ENCODE data around the gene CRYBG1.

The CRYBG1 gene, protein sequence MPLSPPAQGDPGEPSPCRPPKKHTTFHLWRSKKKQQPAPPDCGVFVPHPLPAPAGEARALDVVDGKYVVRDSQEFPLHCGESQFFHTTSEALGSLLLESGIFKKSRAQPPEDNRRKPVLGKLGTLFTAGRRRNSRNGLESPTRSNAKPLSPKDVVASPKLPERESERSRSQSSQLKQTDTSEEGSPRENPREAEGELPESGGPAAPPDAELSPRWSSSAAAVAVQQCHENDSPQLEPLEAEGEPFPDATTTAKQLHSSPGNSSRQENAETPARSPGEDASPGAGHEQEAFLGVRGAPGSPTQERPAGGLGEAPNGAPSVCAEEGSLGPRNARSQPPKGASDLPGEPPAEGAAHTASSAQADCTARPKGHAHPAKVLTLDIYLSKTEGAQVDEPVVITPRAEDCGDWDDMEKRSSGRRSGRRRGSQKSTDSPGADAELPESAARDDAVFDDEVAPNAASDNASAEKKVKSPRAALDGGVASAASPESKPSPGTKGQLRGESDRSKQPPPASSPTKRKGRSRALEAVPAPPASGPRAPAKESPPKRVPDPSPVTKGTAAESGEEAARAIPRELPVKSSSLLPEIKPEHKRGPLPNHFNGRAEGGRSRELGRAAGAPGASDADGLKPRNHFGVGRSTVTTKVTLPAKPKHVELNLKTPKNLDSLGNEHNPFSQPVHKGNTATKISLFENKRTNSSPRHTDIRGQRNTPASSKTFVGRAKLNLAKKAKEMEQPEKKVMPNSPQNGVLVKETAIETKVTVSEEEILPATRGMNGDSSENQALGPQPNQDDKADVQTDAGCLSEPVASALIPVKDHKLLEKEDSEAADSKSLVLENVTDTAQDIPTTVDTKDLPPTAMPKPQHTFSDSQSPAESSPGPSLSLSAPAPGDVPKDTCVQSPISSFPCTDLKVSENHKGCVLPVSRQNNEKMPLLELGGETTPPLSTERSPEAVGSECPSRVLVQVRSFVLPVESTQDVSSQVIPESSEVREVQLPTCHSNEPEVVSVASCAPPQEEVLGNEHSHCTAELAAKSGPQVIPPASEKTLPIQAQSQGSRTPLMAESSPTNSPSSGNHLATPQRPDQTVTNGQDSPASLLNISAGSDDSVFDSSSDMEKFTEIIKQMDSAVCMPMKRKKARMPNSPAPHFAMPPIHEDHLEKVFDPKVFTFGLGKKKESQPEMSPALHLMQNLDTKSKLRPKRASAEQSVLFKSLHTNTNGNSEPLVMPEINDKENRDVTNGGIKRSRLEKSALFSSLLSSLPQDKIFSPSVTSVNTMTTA (N-terminal part only)

DNA sequence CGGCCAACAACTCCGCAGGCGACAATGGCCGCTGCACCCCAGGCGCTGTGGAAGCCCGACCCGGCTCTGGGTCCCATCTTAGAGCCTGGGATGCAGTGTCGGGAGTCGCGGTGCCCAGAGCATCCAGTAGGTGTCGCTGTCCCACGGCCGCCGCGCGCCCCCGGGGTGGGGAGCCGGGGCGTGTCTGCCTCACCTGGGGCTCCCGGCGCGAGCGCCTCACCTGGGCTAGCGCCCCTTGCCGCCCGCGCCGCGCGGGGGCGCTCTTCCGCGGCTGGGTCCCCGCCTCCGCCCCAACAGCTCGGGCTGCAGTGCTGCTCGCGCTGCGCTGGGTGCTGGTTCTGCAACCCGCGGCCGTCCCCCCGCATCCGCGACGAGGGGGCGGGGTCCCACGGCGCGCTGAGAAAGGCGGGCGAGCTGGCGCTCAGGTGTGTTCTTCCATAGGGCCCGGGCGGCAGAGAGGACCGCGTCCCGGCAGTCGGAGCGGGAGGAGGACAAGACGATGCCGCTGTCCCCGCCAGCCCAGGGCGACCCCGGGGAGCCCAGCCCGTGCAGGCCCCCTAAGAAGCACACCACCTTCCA is at the start of gene CRYBG1:
Gene CRYBG1, plus strand, starts transcription at position 308 of the 579 bp plus-strand sequence. Its CDS starts 192 bp downstream, at position 500.
- Mint-ChIP-seq H3K27ac (no peak within 1 kb of the TSS), H3K9me3 (no peaks in the 10 kb centered on the region), H3K36me3 (ENCODE audit: low read depth) (no peaks in the 10 kb centered on the region), H3K4me1 (ENCODE audit: low read depth) (peaks cover 3% of the 10 kb centered on the region), H3K27me3 (ENCODE audit: low read depth) (peaks cover 52% of the 10 kb centered on the region), H3K4me3 (peak within 1 kb of the TSS; percentile 73)
- peak; percentile 57 for DNase-seq (ENCODE audit: low spot score)

DNA sequence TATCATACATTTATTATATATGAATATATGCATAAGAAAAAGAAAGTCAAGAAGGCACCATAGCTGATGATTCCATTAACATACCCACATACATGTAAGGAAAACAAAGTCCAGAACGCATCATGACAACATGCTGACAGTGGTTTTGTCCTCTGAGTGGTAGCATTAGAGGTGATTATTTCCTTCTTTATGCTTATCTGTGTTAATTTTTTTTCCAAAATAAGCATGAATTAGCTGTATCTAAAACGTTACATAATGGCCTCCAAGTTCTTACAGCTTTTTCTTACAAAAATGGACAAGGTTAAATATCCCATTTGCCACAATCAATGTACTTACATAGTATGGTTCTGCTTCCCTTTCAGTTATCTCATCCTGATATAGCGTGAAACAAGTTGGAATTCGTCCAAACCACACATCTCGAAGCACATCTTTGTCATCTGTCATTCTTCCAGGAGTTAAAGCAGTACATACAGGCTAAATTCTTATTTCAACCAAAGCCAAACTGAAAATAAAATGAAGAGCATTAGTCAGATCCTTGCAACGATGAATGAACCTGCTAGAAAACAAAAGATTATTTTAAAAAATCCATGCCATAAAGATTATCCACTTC is 44.6 kb upstream of the CRYBG1 start:
- DNase-seq (ENCODE audit: low spot score) = no peak
- H3K36me3 Mint-ChIP-seq (ENCODE audit: low read depth) = peaks cover 34% of the 10 kb centered on the region
- H3K27me3 Mint-ChIP-seq (ENCODE audit: low read depth) = no peaks in the 10 kb centered on the region
- H3K4me3 Mint-ChIP-seq = peak overlapping the region; percentile 59
- no peaks in the 10 kb centered on the region for H3K9me3 Mint-ChIP-seq
- peaks cover 54% of the 10 kb centered on the region for H3K4me1 Mint-ChIP-seq (ENCODE audit: low read depth)
- peak overlapping the region; percentile 62 for H3K27ac Mint-ChIP-seq

DNA sequence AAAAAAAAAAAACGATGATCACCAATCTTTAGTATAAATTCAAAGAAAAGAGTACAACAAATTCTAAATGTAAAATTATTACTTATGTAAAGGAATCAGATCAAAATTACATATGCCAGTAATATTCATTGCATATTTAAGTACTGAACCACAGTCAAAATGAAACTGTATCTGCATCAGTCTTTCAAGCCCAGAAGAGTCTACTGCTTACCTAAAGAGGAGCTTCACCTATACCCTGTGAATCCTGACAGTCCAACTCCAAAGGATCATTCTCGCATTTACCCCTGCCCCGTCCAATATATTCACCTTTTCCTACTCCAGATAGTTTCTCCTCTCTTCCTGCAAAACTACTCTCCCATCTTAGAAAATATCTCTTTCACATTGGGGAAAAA is 44.1 kb upstream of the CRYBG1 start:
- peaks cover 49% of the 10 kb centered on the region for H3K4me1 Mint-ChIP-seq (ENCODE audit: low read depth)
- H3K4me3 Mint-ChIP-seq = peak overlapping the region; percentile 59
- H3K36me3 Mint-ChIP-seq (ENCODE audit: low read depth) = peaks cover 30% of the 10 kb centered on the region

GRCh38 chr6:106318061-106318460 is 42.5 kb upstream of the CRYBG1 start:
- no peak overlapping the region for H3K4me3 Mint-ChIP-seq
- peaks cover 24% of the 10 kb centered on the region for H3K36me3 Mint-ChIP-seq (ENCODE audit: low read depth)
- no peak overlapping the region for H3K27ac Mint-ChIP-seq
- H3K4me1 Mint-ChIP-seq (ENCODE audit: low read depth) = peaks cover 45% of the 10 kb centered on the region
- no peaks in the 10 kb centered on the region for H3K9me3 Mint-ChIP-seq
- no peak for DNase-seq (ENCODE audit: low spot score)
- H3K27me3 Mint-ChIP-seq (ENCODE audit: low read depth) = no peaks in the 10 kb centered on the region

More for the DNA sequence above, 44.1 kb upstream of the CRYBG1 start:
- no peak for DNase-seq (ENCODE audit: low spot score)
- Mint-ChIP-seq H3K27ac (peak overlapping the region; percentile 73), H3K27me3 (ENCODE audit: low read depth) (no peaks in the 10 kb centered on the region), H3K9me3 (no peaks in the 10 kb centered on the region)

DNA sequence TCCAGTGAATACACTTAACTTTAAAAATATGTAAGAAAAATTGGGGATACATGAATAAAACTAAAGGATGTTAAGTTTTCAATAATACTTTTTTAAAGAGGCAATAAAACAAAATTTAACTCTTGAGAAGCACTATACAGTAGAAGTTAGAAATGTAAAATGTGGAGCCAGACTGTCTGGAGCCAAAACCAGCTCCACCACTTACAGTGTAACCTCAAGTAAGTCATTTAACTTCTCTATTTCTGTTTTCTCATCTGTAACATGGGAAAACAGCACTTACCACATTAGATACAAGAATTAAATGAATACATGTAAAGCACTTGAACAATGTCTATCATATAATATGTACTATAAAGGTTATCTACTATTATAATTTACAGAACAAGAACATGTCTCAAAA is 41.7 kb upstream of the CRYBG1 start:
- no peak for DNase-seq (ENCODE audit: low spot score)
- Mint-ChIP-seq H3K9me3 (no peaks in the 10 kb centered on the region), H3K36me3 (ENCODE audit: low read depth) (peaks cover 25% of the 10 kb centered on the region), H3K27me3 (ENCODE audit: low read depth) (no peaks in the 10 kb centered on the region), H3K27ac (no peak overlapping the region), H3K4me3 (no peak overlapping the region), H3K4me1 (ENCODE audit: low read depth) (peaks cover 46% of the 10 kb centered on the region)

DNA sequence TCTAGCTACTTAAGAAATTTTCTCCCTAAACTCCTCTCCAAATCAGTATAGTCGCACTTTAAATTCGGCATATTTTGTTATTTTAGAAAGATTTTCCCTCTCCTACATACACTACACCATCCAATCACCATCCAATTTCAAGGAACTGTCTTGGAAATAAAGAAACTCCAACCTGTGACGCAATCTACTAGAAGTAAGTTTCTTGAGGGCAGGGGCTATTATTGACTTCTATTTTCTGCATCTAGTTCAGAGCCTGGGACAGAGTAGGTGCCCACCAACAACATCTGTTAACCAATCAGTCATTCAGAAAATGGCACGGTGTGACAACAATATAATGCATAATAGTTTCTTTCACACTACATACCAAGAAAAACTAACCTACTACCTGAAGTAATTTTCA is 38.6 kb upstream of the CRYBG1 start:
- Mint-ChIP-seq H3K27ac (no peak overlapping the region), H3K4me3 (no peak overlapping the region), H3K4me1 (ENCODE audit: low read depth) (peaks cover 45% of the 10 kb centered on the region), H3K9me3 (no peaks in the 10 kb centered on the region), H3K36me3 (ENCODE audit: low read depth) (peaks cover 14% of the 10 kb centered on the region), H3K27me3 (ENCODE audit: low read depth) (peaks cover 2% of the 10 kb centered on the region)
- DNase-seq (ENCODE audit: low spot score) = no peak

DNA sequence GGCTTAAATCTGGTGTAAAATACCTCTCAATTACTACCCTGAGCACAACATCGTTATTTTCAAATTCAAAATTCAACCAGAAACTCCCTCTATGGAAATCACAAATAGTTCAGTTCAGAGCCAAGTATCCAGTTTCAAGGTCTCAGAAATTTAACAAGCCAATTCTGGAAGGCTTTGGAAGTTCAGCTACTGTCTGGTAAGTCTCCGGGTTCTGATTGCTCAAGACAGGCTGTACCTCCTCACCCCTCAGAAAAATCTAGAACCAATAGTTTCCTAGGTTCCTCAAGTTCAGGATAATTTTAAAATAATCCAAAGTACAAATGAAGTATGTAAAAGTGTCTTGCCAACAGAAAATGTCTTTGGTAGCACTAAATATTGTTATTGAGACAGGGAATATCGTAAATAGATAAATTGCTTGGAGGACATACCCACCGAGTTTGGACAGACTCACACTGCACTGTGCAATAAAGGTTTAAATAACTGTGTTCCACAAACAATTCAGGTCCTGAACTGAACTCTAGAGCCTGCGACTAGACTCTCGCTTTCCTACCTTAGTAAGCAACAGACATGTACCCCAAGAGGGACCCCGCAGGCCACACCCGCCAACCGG is 35.7 kb upstream of the CRYBG1 start:
- Mint-ChIP-seq H3K27ac (peak overlapping the region; percentile 99), H3K27me3 (ENCODE audit: low read depth) (peaks cover 20% of the 10 kb centered on the region), H3K9me3 (no peaks in the 10 kb centered on the region), H3K4me3 (peak overlapping the region; percentile 100), H3K4me1 (ENCODE audit: low read depth) (peaks cover 37% of the 10 kb centered on the region), H3K36me3 (ENCODE audit: low read depth) (peaks cover 14% of the 10 kb centered on the region)
- DNase-seq (ENCODE audit: low spot score) = no peak

DNA sequence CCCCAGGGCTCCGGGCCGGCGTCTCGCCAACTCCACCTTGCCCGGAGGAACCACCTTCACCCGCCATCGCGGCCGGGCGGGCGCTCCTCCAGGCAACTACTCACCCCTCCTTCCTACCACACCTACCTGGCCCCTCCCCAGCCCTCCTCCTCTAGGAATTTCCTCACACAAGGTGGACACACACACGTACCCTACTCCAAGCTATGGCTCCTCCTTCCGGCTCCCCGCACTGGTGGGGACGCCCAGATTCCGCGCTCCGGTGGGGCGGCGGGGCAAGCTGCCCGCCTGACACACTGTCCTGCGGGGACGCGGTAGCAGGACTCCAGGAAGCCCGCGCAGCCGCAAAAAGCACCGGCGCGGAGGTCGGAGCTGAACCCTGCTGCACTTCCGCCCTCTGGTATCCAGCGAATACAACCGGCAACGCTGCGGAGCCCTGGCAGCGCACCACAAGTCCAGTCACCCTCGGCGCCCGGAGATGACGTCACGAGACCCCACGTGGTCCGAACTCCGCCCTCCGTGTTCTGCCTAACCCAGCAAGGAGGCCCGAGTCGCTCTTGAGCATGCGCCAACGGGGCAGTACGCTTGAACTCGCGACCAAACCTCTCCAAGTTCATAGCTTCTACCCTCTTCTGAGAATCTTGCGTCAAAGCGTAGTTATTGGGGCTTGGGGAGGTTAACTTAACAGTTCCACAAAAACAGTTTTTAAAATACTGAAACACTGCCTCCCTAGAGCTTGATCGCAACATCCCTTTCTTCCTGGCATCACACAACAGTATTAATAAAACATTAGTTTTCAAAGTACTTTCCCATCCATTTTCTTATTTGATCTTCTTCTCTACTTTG is 35.0 kb upstream of the CRYBG1 start, which contains the start of gene ATG5:
Gene ATG5, minus strand, starts transcription at position 425 of the 843 bp plus-strand sequence. CDS start 9,552 bp downstream, outside the sequence.
- Mint-ChIP-seq H3K4me3 (peak within 1 kb of the TSS; percentile 100), H3K27me3 (ENCODE audit: low read depth) (peaks cover 25% of the 10 kb centered on the region), H3K9me3 (no peaks in the 10 kb centered on the region), H3K36me3 (ENCODE audit: low read depth) (peaks cover 14% of the 10 kb centered on the region), H3K27ac (peak within 1 kb of the TSS; percentile 99), H3K4me1 (ENCODE audit: low read depth) (peaks cover 34% of the 10 kb centered on the region)
- DNase-seq (ENCODE audit: low spot score) = peak; percentile 100

DNA sequence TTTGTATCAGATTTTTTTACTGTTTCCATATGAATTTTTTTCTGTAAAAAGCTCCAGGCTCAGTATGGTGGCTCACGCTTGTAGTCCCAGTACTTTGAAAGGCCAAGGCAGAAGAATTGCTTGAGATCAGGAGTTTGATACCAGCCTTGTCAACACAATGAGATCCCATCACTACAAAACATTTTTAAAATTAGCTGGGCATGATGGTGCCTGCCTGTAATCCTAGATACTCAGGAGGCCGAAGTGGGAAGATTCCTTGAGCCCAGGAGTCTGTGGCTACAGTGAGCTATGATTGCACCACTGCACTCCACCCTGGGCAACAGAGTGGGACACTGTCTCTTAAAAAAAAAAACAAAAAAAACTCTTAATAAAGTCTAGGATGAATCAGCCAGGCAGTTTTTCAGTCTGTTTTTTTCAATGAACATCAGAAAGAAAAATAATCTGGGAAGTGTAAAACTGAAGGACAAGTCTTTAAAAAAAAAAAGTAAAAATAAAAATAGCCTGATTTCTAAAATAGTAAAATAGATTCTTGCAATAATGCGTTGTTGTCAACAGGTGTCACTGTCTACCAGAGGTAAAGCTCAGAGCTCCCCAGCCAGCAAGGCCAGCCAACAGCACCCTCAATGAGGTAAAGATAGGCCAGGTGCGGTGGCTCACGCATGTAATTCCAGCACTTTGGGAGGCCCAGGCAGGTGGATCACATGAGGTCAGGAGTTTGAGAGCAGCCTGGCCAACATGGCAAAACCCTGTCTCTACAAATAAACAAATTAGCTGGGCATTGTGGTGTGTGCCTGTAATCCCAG is 25.7 kb upstream of the CRYBG1 start:
- peaks cover 7% of the 10 kb centered on the region for H3K4me1 Mint-ChIP-seq (ENCODE audit: low read depth)
- H3K4me3 Mint-ChIP-seq = no peak overlapping the region
- no peak for DNase-seq (ENCODE audit: low spot score)
- no peaks in the 10 kb centered on the region for H3K36me3 Mint-ChIP-seq (ENCODE audit: low read depth)
- H3K27me3 Mint-ChIP-seq (ENCODE audit: low read depth) = peaks cover 24% of the 10 kb centered on the region
- no peak overlapping the region for H3K27ac Mint-ChIP-seq
- no peaks in the 10 kb centered on the region for H3K9me3 Mint-ChIP-seq

DNA sequence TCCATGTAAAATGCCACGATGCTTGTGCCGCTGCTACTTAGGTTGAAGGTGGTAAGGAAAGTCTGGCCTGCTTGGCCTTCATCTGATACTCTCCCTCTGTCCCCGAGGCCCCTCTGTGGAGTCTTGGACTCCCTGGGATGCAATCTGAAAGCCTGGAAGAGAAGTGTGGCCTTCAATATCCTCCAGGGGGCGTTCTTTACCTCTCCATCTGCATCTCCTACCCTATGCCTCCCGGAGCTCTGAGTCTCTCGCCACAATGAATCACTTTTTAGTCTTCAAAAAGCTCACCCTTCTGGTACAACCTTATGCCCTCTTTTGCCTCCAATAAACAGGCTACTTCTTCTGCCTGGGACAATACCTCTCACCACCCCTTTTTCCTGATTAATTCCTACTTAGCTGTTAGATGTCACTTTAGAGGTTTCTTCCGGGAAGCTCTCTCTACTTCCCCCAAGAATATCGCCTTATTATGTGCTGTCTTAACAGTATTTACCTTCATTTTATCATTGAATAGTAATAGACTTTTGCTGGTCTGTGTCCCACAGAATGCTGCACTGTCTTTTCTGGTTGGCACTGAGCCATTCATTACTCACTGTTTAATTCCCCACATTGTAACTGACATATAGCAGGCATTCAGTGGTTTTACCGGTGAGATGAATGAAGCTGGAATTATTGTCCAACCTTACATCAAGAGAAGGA is 21.0 kb upstream of the CRYBG1 start:
- Mint-ChIP-seq H3K9me3 (no peaks in the 10 kb centered on the region), H3K27ac (no peak overlapping the region), H3K36me3 (ENCODE audit: low read depth) (no peaks in the 10 kb centered on the region), H3K4me3 (peak overlapping the region; percentile 42), H3K27me3 (ENCODE audit: low read depth) (peaks cover 21% of the 10 kb centered on the region), H3K4me1 (ENCODE audit: low read depth) (peaks cover 7% of the 10 kb centered on the region)
- DNase-seq (ENCODE audit: low spot score) = peak; percentile 50

GRCh38 chr6:106347219-106347618 is 13.3 kb upstream of the CRYBG1 start:
- Mint-ChIP-seq H3K27ac (no peak overlapping the region), H3K27me3 (ENCODE audit: low read depth) (peaks cover 28% of the 10 kb centered on the region), H3K36me3 (ENCODE audit: low read depth) (no peaks in the 10 kb centered on the region), H3K4me1 (ENCODE audit: low read depth) (no peaks in the 10 kb centered on the region), H3K4me3 (no peak overlapping the region), H3K9me3 (no peaks in the 10 kb centered on the region)
- no peak for DNase-seq (ENCODE audit: low spot score)

Measured in T-helper 2 cell treated with Interferon-gamma antibody and Interleukin-4, amounts not matched to agents 5 μg/mL and 100 μg/mL, for 36 hours (primary cell).